OCI-LY3 (cell line): Measurements from ENCODE around the gene PAWR.

ENCODE experiments used
- H2AFZ ChIP-seq: fragments of 200-600, 300-600 bp; shearing (Covaris generic); 2 replicates; pipeline ENCODE4 v1.6.0; 2014; ENCODE audit warnings: antibody characterized with exemption, low read depth, low read length
- H3K27ac ChIP-seq: fragments of 200-600, 300-600 bp; sonication (generic); 2 replicates; pipeline ENCODE4 v1.5.1; 2014; ENCODE audit warnings: mild to moderate bottlenecking, low read length, moderate library complexity, mixed read lengths
- H3K27me3 ChIP-seq: fragments of 200-600, 300-600 bp; sonication (generic); 2 replicates; pipeline ENCODE4 v1.6.1; 2014; ENCODE audit warnings: low read depth, low read length, mixed read lengths
- H3K36me3 ChIP-seq: fragments of 200-600, 300-600 bp; sonication (generic); replicated peaks from 2 replicates; pipeline ENCODE3; 2014; ENCODE audit warnings: low read depth, low read length, mixed read lengths
- H3K4me1 ChIP-seq: fragments of 300-600, 200-600 bp; sonication (generic); 2 replicates; pipeline ENCODE4 v1.6.1; 2014; ENCODE audit warnings: low read length, mixed read lengths
- H3K4me2 ChIP-seq: fragments of 200-600, 300-600 bp; sonication (generic); 2 replicates; pipeline ENCODE4 v1.6.1; 2014; ENCODE audit warnings: low read length, mixed read lengths
- H3K4me3 ChIP-seq: fragments of 300-600, 200-600 bp; sonication (generic); 2 replicates; pipeline ENCODE4 v1.5.1; 2014; ENCODE audit warnings: antibody characterized with exemption, mild to moderate bottlenecking, low read length, moderate library complexity
- H3K79me2 ChIP-seq: fragments of 300-600, 200-600 bp; shearing (Covaris generic); 2 replicates; pipeline ENCODE4 v1.6.1; 2014; ENCODE audit warnings: mild to moderate bottlenecking, low read length, mixed read lengths
- H3K9ac ChIP-seq: fragments of 300-600, 200-600 bp; shearing (Covaris generic); 2 replicates; pipeline ENCODE4 v1.6.0; 2014; ENCODE audit warnings: mild to moderate bottlenecking, low read length, moderate library complexity
- H3K9me3 ChIP-seq: fragments of 200-600, 300-600 bp; shearing (Covaris generic); 2 replicates; pipeline ENCODE4 v1.6.1; 2014; ENCODE audit warnings: low read length, mixed read lengths; ENCODE audit not compliant: insufficient read depth
- H4K20me1 ChIP-seq: fragments of 200-600, 300-600 bp; sonication (generic); 2 replicates; pipeline ENCODE4 v1.6.1; 2016; ENCODE audit warnings: low read length, mixed read lengths; ENCODE audit not compliant: insufficient read depth
- EZH2phosphoT487 ChIP-seq: fragments of 200-600 bp; shearing (Covaris generic); IDR thresholded peaks from 2 replicates; pipeline ENCODE4 v1.6.1; 2018; ENCODE audit warnings: antibody characterized with exemption, mixed run types, low read depth
- TF ChIP-seq, protein P1 (sequence below): fragments of 200-600, 300-600 bp; sonication (generic); IDR thresholded peaks from 2 replicates; pipeline ENCODE4 v1.5.1; 2014; ENCODE audit warnings: antibody characterized with exemption, low read length, low read depth

The PAWR gene

GRCh38 chr12:79717006-79717405 lies 26.2 kb upstream of the PAWR start:
- Histone ChIP-seq H2AFZ (no peak overlapping the region), H3K27ac (no peak overlapping the region), H3K4me3 (no peak overlapping the region), H3K4me2 (no peak overlapping the region), H3K9me3 (no peaks in the 10 kb centered on the region), H3K36me3 (no peaks in the 10 kb centered on the region), H3K9ac (no peak overlapping the region), H3K27me3 (no peaks in the 10 kb centered on the region), H3K4me1 (no peaks in the 10 kb centered on the region), H4K20me1 (no peaks in the 10 kb centered on the region), H3K79me2 (no peaks in the 10 kb centered on the region)
- no peak for TF ChIP-seq EZH2phosphoT487
- TF ChIP-seq, protein P1, sequence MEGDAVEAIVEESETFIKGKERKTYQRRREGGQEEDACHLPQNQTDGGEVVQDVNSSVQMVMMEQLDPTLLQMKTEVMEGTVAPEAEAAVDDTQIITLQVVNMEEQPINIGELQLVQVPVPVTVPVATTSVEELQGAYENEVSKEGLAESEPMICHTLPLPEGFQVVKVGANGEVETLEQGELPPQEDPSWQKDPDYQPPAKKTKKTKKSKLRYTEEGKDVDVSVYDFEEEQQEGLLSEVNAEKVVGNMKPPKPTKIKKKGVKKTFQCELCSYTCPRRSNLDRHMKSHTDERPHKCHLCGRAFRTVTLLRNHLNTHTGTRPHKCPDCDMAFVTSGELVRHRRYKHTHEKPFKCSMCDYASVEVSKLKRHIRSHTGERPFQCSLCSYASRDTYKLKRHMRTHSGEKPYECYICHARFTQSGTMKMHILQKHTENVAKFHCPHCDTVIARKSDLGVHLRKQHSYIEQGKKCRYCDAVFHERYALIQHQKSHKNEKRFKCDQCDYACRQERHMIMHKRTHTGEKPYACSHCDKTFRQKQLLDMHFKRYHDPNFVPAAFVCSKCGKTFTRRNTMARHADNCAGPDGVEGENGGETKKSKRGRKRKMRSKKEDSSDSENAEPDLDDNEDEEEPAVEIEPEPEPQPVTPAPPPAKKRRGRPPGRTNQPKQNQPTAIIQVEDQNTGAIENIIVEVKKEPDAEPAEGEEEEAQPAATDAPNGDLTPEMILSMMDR: no peak

- Histone ChIP-seq H3K4me1 (no peaks in the 10 kb centered on the region), H3K27ac (no peak overlapping the region), H4K20me1 (no peaks in the 10 kb centered on the region), H3K79me2 (no peaks in the 10 kb centered on the region), H2AFZ (no peak overlapping the region), H3K27me3 (no peaks in the 10 kb centered on the region), H3K9me3 (no peaks in the 10 kb centered on the region), H3K9ac (no peak overlapping the region), H3K4me2 (no peak overlapping the region), H3K4me3 (no peak overlapping the region), H3K36me3 (no peaks in the 10 kb centered on the region)
- no peak for TF ChIP-seq EZH2phosphoT487
- TF ChIP-seq, protein P1: no peak
These were observed 24.5 kb upstream of the PAWR start for GRCh38 chr12:79715308-79715707.

- Histone ChIP-seq H3K4me3 (no peak overlapping the region), H3K9ac (no peak overlapping the region)
- TF ChIP-seq, protein P1: no peak
- no peak for TF ChIP-seq EZH2phosphoT487
These were observed 20.1 kb upstream of the PAWR start for GRCh38 chr12:79710707-79711483.

DNA sequence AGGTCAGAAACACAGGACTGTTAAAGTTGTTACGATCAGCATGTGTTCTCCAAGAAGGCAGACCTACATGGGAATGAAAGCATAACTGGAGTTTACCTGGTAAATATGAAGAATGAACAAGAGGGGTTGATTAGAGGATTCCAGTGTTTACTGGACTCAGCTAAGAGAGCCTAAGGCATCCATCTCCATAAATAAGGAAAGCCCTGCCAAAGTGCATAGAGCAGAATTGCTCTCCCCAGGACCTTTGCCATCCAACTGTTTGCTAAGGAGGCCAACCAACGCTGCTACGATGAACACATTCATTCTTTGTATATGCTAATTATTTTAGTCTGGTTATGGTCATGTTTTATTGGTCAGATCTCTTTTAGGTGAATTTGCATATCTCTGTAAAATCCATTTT lies 17.1 kb upstream of the PAWR start:
- TF ChIP-seq, protein P1: no peak
- no peak for TF ChIP-seq EZH2phosphoT487
- Histone ChIP-seq H3K27me3 (no peaks in the 10 kb centered on the region), H3K4me3 (no peak overlapping the region), H3K9ac (no peak overlapping the region), H4K20me1 (no peaks in the 10 kb centered on the region), H3K27ac (no peak overlapping the region), H3K4me1 (no peaks in the 10 kb centered on the region), H3K9me3 (no peaks in the 10 kb centered on the region), H3K79me2 (no peaks in the 10 kb centered on the region), H3K36me3 (no peaks in the 10 kb centered on the region), H2AFZ (no peak overlapping the region), H3K4me2 (no peak overlapping the region)

More at GRCh38 chr12:79710707-79711483, 20.1 kb upstream of the PAWR start:
- no peaks in the 10 kb centered on the region for H3K9me3 ChIP-seq
- no peaks in the 10 kb centered on the region for H3K36me3 ChIP-seq
- H3K4me2 ChIP-seq: no peak overlapping the region
- no peaks in the 10 kb centered on the region for H3K4me1 ChIP-seq
- no peaks in the 10 kb centered on the region for H3K27me3 ChIP-seq
- H3K79me2 ChIP-seq: no peaks in the 10 kb centered on the region
- no peak overlapping the region for H2AFZ ChIP-seq
- no peaks in the 10 kb centered on the region for H4K20me1 ChIP-seq
- H3K27ac ChIP-seq: no peak overlapping the region
